Smooth muscle cell (in vitro differentiated cells): ENCODE data around the gene PDK1. TPM values are rescaled to one million over a fixed set of nuclear protein-coding genes. Genes with fewer than 3 reads are reported as not detected.

Experiments
- DNase-seq: peaks from one replicate; lab custom pipeline; 2025; ENCODE audit not compliant: unreplicated experiment; lab: John Stamatoyannopoulos, UW
- H2AFZ ChIP-seq: fragments of 200-600 bp; sonication (generic); 2 replicates; pipeline ENCODE4 v1.6.0; 2016; ENCODE audit warnings: antibody characterized with exemption, low read depth, mild to moderate bottlenecking
- H3F3A ChIP-seq: fragments of 200-600 bp; sonication (generic); 2 replicates; pipeline ENCODE4 v1.6.0; 2017; ENCODE audit warnings: antibody characterized with exemption, low read depth
- H3K27ac ChIP-seq: fragments of 200-600 bp; sonication (generic); 2 replicates; pipeline ENCODE4 v1.5.1; 2016; ENCODE audit warnings: low read depth, mild to moderate bottlenecking
- H3K27me3 ChIP-seq: fragments of 200-600 bp; sonication (generic); 2 replicates; pipeline ENCODE4 v1.6.1; 2016; ENCODE audit warnings: low read depth, mild to moderate bottlenecking
- H3K36me3 ChIP-seq: fragments of 200-600 bp; sonication (generic); 2 replicates; pipeline ENCODE4 v1.5.1; 2016; ENCODE audit warnings: low read depth
- H3K4me1 ChIP-seq: fragments of 200-600 bp; sonication (generic); 2 replicates; pipeline ENCODE4 v1.5.1; 2016; ENCODE audit warnings: low read depth
- H3K4me2 ChIP-seq: fragments of 200-600 bp; sonication (generic); 2 replicates; pipeline ENCODE4 v1.6.0; 2016; ENCODE audit warnings: mild to moderate bottlenecking
- H3K4me3 ChIP-seq: fragments of 200-600 bp; sonication (generic); 2 replicates; pipeline ENCODE4 v1.5.1; 2016; ENCODE audit warnings: mild to moderate bottlenecking
- H3K79me2 ChIP-seq: fragments of 200-600 bp; sonication (generic); 2 replicates; pipeline ENCODE4 v1.6.0; 2016; ENCODE audit warnings: low read depth, mild to moderate bottlenecking
- H3K9ac ChIP-seq: fragments of 200-600 bp; sonication (generic); 2 replicates; pipeline ENCODE4 v1.6.0; 2016; ENCODE audit warnings: low read depth
- H3K9me3 ChIP-seq: fragments of 200-600 bp; sonication (generic); replicated peaks from 2 replicates; pipeline ENCODE4 v1.5.1; 2016; ENCODE audit warnings: low read depth
- H4K20me1 ChIP-seq: fragments of 200-600 bp; sonication (generic); 2 replicates; pipeline ENCODE4 v1.6.0; 2016; ENCODE audit warnings: low read depth
- CTCF ChIP-seq: fragments of 200-600 bp; sonication (generic); IDR thresholded peaks from 2 replicates; pipeline ENCODE4 v1.5.1; 2017; ENCODE audit warnings: borderline replicate concordance, mild to moderate bottlenecking, antibody characterized with exemption; ENCODE audit not compliant: insufficient read depth, poor library complexity, severe bottlenecking
- WGBS: methylation state at CpG from one replicate; pipeline ENCODE4 v1.1.7; 2016; ENCODE audit warnings: low lambda C conversion rate; 5-methylcytosine and 5-hydroxymethylcytosine counted together
- polyA plus RNA-seq: library from polyadenylated mRNA; unstranded; fragments of >200 nt; fragmentation: Nextera tagmentation; extraction: Ambion mirVana; gene quantifications from 2 replicates; pipeline ENCODE4 v1.2.1, GENCODE V29; 2016
- total RNA-seq: library from RNA; depleted of rRNA; stranded (reverse); fragments of >200 nt; gene quantifications from 2 replicates; pipeline ENCODE4 v1.2.3, GENCODE V29; 2014

PDK1 gene
- total and polyA plus RNA-seq, 2 experiments from 2014 or later = 18.0 to 33.9 TPM

GRCh38 chr2:172628085-172628484 lies 72.2 kb downstream of the PDK1 start:
- Histone ChIP-seq H2AFZ (no peak overlapping the region), H3K4me3 (no peak overlapping the region), H3K79me2 (no peaks in the 10 kb centered on the region), H3K27ac (no peak overlapping the region), H3K4me1 (no peaks in the 10 kb centered on the region), H3K9me3 (no peaks in the 10 kb centered on the region), H3F3A (no peaks in the 10 kb centered on the region), H3K9ac (no peak overlapping the region), H3K27me3 (no peaks in the 10 kb centered on the region), H4K20me1 (no peaks in the 10 kb centered on the region), H3K4me2 (no peak overlapping the region), H3K36me3 (no peaks in the 10 kb centered on the region)
- 97% methylated on average over 4 of the region's 4 CpGs for WGBS
- no peak for DNase-seq
- no peak for TF ChIP-seq CTCF

DNA sequence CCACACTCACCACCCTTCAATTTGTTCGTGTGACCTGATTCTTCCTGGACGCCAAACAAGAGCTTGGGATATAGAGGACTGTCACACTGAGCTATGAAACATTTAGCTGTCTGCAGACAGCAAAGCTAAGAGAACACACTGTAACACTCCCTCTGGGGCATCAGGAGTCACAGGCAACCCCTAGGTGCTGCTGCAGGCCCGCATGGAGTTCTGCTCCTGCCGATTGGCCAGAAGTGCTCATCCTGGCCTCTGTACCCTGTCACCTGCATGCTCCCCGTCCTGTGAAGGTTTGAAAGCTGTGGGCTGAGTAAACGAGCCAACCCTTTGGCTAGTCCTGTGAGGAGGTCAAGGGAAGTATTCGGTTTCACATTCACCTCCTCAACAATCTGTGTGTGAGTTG lies 73.7 kb downstream of the PDK1 start:
- Histone ChIP-seq H3K4me3 (no peak overlapping the region), H3K4me1 (no peaks in the 10 kb centered on the region), H3K79me2 (no peaks in the 10 kb centered on the region), H3K27ac (no peak overlapping the region), H3K9ac (no peak overlapping the region), H2AFZ (no peak overlapping the region), H3K27me3 (no peaks in the 10 kb centered on the region), H3F3A (no peaks in the 10 kb centered on the region), H3K36me3 (no peaks in the 10 kb centered on the region), H3K4me2 (no peak overlapping the region), H4K20me1 (no peaks in the 10 kb centered on the region), H3K9me3 (no peaks in the 10 kb centered on the region)
- 94% methylated on average over 7 of the region's 7 CpGs for WGBS
- TF ChIP-seq CTCF = no peak
- no peak for DNase-seq

DNA sequence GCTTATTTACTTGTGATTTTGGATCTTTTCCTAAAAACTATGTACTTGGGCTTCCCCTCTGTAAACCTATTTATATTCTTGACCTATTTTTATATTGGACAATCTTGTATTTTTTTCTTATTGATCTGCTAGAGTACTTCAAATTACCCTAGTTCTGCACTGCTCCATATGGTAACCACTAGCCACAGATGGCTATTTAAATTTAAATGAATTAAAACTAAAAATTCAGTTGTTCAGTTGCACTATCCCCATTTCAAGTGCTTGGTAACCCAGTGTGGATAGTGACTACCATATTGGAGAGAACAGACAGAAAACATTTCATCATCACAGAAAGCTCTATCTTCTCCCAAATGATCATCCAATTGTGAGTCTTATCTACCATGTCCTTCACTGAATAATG lies 74.3 kb downstream of the PDK1 start:
- H3K27ac ChIP-seq = no peak overlapping the region
- H3K4me1 ChIP-seq = no peaks in the 10 kb centered on the region
- no peak overlapping the region for H2AFZ ChIP-seq
- no peaks in the 10 kb centered on the region for H3F3A ChIP-seq
- DNase-seq = no peak
- H3K79me2 ChIP-seq = no peaks in the 10 kb centered on the region
- H3K36me3 ChIP-seq = no peaks in the 10 kb centered on the region
- no peaks in the 10 kb centered on the region for H3K27me3 ChIP-seq
- no peak overlapping the region for H3K9ac ChIP-seq
- no peak overlapping the region for H3K4me3 ChIP-seq
- no peak for TF ChIP-seq CTCF
- no peaks in the 10 kb centered on the region for H3K9me3 ChIP-seq
- no peak overlapping the region for H3K4me2 ChIP-seq
- no peaks in the 10 kb centered on the region for H4K20me1 ChIP-seq

DNA sequence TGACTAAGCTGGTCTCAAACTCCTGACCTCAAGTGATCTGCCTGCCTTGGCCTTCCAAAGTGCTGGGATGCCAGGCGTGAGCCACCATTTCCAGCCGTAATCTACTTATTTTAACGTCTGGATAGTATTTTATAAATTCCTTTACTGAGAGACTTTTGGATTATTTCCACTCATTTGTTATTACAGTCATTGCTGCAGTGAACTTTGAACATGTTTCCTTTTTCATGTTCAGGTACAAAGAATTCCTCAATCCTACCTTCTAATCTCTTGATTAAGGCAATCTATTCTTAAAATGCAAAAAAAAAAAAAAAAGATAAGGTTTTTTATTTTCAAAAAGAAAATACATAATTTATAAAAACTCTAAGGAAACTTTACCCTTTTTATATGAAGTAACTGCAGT lies 78.6 kb downstream of the PDK1 start:
- Histone ChIP-seq H3K27ac (no peak overlapping the region), H2AFZ (no peak overlapping the region), H3K36me3 (no peaks in the 10 kb centered on the region), H3K4me3 (no peak overlapping the region), H3K4me2 (no peak overlapping the region), H4K20me1 (no peaks in the 10 kb centered on the region), H3K27me3 (no peaks in the 10 kb centered on the region), H3K79me2 (no peaks in the 10 kb centered on the region), H3K9ac (no peak overlapping the region), H3K4me1 (no peaks in the 10 kb centered on the region), H3F3A (no peaks in the 10 kb centered on the region), H3K9me3 (no peaks in the 10 kb centered on the region)
- no peak for TF ChIP-seq CTCF
- DNase-seq = no peak
- WGBS = 100% methylated on average over 3 of the region's 3 CpGs
